GM21381 (cell line): ENCODE measurements around the gene MS4A10.
"Not testable (repeated sequence)": the region's sequence is repeated elsewhere in the genome, so short reads cannot be mapped to it uniquely, and the experiment has no call there.

Experiments used
- ATAC-seq: cut with Tn5 transposase; IDR thresholded peaks from one replicate; pipeline ENCODE4 v1.9.1; 2021; ENCODE audit warnings: mild to moderate bottlenecking, moderate library complexity; ENCODE audit not compliant: unreplicated experiment

MS4A10 gene

DNA sequence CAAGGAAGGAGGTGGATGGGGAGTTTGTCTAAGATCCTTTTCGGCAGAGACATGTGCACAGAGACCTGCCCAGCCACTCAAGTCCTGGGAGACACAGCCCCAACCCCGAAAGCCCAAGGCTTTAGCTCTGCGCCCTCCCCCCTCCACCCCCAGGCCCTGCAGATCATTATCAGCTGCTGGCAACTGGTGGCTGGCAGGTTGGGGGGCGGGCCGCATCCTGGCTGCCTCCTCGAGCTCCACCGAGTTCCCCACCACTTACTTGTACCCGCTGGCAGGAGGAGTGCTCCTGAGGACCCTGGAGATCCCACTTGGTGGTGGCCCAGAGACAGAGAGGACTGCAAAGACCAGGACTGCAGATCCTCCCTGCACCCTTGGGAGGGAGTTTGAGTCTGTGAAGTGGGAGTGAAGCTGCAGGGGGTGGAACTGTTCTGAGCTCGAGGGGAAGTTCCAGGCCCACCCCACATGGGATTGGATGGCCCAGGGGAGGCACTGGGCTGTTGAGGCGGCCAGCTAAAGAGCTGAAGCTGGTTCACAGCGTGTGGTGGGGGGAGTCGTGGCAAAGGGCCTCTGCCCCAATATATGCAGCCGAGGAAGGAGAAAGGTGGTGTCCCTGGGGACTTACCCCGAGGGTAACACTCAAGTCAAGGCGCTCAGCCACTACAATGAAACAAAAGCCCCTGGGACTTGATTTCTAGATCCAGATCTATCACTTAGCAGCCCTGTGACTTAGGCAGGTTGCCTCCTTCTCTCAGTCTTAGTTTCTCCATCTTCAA, 36.9 kb downstream of the MS4A10 start:
- ATAC-seq = no peak

DNA sequence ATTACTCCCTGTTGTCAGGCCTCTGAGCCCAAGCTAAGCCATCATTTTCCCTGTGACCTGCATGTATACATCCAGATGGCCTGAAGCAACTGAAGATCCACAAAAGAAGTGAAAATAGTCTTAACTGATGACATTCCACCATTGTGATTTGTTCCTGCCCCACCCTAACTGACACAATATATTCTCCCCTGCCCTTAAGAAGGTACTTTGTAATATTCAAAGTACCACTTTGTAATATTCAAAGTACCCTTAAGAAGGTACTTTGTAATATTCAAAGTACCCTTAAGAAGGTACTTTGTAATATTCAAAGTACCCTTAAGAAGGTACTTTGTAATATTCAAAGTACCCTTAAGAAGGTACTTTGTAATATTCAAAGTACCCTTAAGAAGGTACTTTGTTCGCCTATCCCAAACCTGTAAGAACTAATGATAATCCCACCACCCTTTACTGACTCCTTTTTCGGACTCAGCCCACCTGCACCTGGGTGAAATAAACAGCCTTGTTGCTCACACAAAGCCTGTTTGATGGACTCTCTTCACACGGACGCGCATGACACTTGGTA, 38.7 kb downstream of the MS4A10 start:
- not testable (repeated sequence) for ATAC-seq

DNA sequence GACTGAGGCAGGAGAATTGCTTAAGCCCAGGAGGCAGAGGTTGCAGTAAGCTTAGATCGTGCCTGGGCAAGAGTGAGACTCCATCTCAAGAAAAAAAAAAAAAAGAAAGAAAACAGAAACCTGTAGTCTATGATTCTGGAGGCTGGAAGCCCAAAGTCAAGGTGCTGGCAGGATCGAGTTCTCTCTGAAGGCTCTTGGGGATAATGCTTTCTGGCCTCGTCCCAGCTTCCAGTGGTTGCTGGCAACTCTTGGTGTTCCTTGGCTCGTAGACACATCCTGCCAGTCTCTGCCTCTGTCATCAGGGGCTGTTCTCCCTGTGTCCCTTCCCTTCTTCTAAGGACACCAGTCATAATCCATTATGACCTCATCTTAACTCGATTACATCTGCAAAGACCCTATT, 40.0 kb downstream of the MS4A10 start:
- no peak for ATAC-seq

DNA sequence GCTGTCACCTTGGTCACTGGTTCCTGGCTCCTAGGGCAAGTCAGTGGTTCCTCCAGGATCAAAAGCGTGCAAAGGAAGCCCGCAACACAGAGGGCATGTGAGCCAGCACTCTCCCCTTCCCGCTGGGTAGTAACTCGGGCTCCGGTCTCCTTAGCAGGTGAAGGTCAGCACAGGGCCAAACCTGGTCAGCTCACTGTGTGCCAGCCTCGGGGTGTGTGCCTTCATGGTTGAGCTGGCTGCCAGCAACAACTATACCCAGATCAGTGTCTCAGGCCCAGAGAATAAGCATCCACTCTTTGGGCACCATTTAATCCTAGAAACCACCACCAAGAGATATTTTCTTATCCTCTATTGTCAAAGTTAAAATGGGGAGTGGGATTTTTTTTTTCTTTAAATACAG, 40.7 kb downstream of the MS4A10 start:
- no peak for ATAC-seq

DNA sequence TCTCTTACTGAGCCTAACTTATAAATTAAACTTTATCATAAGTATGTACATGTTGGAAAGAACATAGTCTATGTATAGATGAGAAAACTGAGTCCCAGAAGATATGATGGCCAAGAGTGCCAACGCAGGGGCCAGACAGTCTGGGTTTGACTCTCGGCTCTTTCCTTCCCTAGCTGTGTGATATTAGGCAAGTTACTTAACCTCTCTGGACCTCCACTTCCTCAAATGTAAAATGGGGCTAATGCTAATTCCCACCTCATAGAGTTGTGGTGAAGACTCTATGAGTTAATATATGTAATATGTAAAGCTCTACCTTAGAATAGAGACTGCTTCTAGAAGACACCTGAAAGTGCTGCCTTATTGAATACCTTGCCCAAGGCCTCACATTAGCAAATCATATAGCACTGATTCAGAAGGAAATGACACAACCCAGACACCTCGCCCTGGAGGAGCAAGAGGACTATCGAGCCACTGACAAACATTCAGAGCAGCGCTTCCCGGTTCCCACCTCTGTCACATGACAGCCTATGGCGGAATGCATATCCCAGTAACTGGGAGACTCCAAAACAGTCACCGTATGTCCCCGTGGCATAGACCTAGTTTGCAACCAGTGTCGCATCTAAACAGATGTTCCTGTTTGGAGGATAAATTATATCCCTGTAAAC, 45.5 kb downstream of the MS4A10 start:
- no peak for ATAC-seq

DNA sequence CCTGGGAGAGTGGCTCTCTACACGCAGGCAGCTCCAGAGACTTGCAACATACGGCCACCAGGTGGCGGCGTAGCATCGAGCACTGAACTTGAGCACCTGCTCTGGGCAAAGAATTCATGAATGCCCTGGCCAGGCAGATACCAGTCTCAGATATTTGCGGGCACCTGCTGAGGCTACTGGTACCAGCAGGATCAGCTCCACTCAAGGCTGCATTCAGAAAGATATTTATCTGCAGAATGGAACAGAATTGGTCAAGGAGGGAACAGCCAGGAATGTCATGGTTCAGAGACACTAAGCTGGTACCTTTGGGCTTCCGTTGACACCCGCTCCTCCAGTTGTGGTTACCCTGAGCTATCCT, 46.0 kb downstream of the MS4A10 start:
- ATAC-seq = no peak

DNA sequence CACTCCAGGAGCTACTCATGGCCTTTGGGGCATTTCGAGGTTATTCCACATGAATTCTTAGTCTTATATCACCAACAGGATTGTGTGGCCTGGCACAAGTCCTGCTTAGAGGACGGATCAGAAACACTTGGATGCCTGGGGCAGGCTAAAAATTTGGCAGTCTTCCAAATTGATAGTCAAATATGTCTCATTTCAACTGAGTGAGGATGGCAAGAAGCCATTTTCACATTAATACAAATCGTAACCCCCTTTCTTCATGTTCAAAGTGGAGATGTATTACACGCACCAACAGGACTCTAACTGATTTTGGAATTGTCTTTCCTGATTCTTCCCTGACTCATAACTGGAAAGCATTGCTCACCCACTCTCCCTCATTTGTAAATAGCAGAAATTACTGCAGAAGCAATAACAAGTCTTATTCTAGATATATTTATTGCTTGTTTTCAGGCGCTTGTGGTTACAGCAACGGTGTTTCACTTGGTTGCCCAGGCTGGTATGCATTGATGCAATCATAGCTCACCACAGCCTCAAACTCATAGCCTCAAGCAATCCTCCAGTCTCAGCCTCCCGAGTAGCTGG, 46.5 kb downstream of the MS4A10 start:
- no peak for ATAC-seq

DNA sequence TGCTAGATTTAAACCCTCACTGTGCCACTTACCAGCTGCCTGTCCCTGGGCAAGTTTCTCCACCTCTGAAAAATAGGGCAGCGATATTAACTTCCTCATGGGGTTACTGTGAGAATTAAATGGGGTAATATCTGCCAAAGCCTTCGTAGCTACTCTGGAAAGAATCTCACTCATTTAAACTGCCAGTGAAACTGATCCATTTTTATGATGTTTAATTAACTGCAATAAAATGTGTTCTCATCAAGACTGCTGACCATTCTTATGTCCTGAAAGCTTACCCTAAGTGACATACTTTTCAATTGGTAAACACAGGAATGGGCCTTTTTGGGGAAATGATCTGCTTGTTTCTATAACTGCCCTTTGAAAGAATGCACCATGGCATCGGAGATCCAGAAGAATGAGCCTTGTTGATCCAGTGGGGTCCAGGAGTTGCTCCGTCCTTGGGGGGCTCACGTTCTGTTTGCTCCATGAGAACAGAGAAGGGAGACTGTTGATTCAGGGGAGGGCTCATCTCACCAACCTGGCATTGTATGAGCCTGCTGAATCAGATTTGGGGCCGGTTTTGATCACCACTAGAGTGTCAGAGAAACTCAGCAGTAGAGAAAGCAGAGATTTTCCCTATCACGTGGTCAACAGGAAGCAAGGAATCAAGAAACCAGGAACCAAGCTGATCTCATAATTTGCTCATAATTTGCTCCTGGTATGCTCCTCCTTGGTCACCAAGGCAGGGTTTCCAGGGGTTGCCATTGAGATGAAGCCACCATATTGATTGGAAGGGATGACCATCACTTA, 49.8 kb downstream of the MS4A10 start:
- ATAC-seq = no peak

DNA sequence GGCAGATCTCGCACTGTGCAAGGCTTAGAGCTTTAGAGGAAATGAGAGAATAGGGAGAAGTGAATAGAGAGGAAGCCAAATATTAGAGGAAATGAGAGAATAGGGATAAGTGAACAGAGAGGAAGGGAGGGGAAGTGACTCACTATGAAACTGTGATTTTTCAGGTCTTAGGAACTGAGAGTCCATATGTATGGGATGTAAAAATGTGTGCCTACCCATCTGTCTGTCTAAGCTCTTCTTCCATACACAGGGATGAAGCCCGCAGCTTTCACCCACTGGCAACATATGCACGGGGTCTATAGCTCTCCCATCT, 50.4 kb downstream of the MS4A10 start:
- ATAC-seq = no peak

DNA sequence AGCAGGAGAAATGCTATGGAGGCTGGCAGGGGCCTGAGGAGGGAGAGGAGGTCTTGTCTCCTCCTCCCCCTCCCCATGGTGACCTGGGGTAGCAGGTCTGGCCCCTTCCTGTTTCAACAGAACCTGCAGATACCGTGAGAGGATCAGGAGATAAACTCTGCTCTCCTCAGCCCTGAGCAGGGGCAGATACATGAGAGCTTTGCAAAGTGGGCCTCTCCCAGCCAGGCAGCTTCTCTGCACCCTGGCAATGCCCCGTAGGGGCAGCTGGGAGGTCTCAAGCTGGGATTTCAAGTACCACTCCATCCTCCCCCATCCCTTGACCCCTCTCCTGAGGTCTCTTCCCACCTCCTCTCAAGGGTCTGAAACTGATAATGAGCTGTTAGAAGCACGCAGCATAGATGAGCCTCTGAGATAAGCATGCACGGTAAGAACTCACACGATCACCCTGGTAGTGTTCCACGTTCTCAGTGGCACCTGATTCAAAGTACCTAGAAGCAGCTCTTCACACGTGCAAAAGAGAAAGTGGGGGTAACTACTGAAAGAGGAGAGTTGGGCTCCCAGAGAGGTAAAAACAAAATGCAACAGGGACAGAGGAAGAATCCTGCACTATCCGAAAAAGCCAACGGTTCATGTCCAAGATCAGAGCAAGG, 51.9 kb downstream of the MS4A10 start:
- no peak for ATAC-seq

DNA sequence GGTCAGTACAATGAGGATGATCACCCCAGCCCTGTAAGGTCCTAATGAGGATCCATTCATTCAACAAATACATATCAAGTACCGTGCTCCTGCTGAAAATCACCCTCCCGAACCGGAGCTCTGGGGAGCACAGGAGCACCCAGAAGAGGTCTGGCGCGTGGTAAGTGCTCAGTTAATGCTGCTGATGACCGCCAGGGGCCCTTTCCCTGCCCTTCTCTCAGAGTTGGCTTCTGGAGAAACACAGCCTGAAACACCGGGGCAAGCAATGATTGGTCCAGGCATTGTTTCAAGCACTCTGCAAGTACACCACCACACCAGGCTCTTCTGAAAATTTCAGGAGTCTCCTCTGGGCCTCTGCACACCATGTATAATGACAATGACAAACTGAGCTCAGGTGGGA, 53.0 kb downstream of the MS4A10 start:
- ATAC-seq = no peak

DNA sequence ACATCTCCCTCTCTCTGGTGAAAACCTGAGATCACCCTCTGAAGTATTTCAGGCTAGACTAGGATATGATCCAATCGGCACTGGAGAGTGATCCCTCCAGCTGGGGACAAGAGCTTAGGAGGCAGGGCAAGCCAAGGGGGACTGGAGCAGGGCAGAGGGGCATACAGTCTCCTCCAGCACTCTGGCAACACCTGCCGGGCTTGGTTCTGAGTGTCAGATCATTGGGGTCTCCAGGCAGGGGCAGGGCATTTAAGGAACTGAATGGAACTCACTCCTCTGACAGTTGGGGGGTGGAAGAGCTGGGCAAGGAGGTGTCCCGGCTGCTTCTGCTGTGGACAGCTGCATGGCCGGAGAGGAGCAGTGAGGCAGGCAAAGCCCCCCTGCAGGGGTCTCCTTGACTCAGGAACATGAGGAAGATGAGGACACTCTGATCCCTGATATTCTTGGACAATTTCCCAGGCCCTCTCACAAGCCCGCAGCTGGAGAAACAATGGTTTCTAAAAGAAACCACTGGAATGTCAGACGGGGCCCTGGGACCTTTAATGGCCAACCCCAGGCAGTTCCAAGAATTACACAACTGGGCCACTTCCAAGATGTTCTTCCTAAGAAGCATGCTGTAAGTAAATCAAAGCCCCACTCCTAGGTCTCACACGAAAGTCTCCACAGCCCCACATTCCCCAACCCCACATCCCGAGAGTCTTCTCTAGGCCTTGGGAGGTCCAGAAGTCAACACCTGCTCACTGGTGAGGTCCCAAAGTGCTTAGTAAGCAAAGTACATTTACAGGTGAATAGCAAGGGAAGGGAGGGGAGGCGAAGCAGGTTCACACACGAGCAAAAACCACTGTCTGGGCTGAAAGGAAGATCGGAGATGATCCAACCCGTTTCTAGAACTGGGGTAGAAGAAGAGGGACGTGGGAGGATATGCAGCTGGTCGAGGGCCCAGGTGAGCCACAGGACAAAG, 55.6 kb downstream of the MS4A10 start:
- no peak for ATAC-seq

DNA sequence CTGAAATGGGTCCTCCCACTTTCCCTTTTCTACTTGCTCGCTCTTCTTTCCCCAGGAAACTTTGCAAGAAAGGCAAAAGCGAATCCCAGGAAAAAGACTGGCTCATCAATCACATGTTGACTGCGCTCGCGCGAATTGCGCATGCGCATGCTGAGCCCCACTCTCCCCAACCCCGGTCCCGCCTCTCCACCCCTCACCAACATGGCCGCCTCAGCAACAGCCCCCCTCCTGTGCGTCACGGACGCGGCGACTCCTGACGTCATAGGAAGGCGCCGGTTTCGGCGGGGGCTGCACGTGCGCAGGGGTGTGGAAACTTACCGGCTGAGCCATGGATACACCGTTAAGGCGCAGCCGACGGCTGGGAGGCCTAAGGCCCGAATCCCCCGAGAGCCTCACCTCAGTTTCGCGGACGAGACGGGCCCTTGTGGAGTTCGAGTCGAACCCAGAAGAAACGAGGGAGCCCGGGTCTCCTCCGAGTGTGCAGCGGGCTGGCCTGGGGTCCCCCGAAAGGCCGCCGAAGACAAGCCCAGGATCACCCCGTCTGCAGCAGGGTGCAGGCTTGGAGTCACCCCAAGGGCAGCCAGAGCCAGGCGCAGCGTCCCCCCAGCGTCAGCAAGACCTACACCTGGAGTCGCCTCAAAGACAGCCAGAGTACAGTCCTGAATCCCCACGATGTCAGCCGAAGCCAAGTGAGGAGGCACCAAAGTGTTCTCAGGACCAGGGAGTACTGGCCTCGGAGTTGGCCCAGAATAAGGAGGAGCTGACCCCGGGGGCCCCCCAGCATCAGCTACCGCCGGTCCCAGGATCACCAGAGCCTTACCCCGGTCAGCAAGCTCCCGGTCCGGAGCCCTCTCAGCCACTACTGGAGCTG, 56.9 kb downstream of the MS4A10 start, which contains the start of gene CCDC86:
Gene CCDC86, plus strand, starts transcription at position 317 of the 871 bp plus-strand sequence. Its CDS starts 12 bp downstream, at position 329.
- ATAC-seq = peak; percentile 89

DNA sequence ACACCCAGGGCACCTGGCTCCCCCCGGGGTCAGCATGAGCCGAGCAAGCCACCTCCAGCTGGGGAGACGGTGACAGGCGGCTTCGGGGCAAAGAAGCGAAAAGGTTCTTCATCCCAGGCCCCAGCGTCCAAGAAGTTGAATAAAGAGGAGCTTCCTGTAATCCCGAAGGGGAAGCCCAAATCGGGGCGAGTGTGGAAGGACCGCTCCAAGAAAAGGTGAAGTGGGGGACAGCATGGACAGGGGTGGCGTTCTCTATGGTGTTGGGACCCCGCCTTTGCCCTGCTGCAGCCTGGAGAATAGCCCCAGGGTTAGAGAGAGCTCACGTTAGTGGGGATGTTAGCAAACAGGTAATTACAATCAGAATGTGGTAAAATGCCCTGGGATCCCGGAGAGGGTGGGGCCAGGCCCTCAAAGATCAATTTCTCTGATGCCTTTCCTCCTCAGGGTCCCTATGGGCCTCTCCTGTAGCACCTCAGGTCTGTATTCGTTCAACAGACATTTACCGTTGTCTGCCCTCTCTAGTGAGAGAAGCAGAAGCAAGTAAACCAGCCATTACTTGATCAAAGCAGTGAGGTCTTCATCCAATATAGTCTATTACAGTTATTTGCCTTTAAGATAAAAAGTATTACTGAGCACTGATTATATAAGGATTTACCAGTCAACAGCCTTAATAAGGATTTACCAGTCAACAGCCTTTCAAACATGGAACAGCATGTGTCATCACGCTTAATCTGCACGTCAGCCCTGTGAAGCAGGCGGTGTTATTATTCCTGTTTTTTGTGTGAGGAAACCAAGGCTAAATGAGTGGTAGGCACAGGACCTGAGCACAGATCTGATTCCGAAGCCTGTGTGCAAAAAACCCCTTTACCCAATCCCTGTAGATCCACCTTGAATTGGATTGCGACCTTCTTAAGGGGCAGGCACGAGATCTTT, 57.8 kb downstream of the MS4A10 start:
- no peak for ATAC-seq

DNA sequence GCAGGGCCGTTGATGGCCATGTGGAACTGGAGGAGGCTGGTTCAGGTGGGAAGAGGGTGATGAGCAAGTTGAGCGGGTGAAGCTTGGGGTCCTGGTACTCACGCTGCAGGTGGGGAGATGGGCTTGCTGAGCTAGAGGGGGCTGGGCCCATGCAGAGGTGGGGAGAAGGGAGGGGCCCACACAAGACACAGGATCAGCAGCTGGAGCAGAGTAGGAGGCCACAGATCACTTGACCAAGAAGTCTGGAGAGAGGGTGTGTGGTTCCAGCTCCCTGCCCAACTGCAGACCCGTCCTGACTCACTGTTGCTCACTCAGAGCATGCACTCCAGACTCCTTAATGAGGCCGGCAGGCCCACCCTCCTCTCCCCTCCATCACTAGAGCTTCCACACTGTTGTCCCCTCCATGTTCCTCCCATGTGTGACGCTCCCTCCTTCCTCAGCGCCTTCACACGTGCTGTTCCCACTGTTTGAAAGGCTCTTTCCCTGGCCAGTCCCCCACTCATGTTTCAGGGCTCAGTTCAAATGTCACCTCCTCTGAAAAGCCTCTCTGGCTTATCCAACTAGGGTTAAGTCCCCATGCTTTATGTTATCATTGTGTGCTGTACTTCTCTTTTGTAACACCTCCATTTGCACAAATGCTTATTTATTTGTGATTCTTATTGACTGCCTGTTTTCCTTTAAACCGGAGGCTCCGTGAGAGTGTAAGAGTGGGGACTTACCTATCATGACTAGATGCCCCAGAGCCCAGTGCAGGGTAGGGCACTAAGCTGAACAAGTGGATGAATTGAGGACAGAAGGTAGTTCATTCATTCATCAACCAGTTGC, 59.1 kb downstream of the MS4A10 start:
- ATAC-seq = no peak

DNA sequence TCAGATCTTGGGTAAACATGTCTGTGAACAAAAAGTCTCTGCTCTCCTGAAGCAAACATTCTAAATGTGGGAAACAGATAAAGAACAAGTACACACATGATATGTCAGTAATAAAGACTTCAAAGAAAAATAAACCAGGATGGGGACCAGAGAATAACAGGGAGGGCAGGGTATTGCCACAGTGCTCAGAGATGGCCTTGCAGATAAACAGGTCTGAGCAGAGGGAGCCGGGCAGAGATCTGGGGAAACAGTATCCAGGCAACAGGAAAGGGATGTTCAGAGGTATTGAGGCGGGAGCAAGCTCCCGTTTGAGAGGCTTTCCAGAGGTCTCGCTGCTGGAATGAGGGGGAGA, 59.7 kb downstream of the MS4A10 start:
- no peak for ATAC-seq

DNA sequence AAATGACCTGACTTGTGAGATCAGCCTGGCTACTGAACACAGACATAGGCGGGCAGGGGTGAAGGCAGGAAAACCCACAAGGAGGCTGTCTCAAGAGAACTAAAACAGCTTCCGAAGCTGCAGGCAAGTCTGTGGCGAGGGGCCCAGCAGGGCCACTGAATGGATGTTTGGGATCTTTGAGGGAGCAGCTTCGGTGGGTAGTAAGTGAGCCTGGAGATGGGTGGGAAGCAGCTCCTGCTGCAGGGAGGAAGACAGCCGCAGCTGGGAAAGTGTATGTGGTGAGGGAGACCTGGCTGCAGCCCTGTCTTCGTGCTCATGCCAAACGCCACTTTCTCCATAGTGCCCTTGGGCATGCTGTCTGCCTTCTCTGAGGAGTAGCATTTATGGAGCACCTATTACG, 60.2 kb downstream of the MS4A10 start:
- no peak for ATAC-seq
